Natural killer cell (primary cell): ENCODE measurements around the gene ITPKC. TPM values are rescaled to one million over a fixed set of nuclear protein-coding genes. Genes with fewer than 3 reads are reported as not detected.

Experiments used
- ATAC-seq, 3 donors: fragments of 150-1000 bp in 2 of 3; fragments of 200-7000 bp in 1 of 3; cut with Tn5 transposase; 1 replicate in 1 of 3; 2 replicates in 2 of 3; pipeline ENCODE4 v1.10.0; 2021; ENCODE audit warnings: mild to moderate bottlenecking in 2 of 3, moderate library complexity in 2 of 3
- DNase-seq, 2 donors: peaks; one replicate each; pipeline versions ENCODE4 v3.0.0 to v3.0.0-alpha.2; 2013 to 2021; ENCODE audit warnings: mixed read lengths in 1 of 2
- H3K27ac ChIP-seq: one replicate; pipeline ENCODE4 v1.5.1; 2013; ENCODE audit warnings: mild to moderate bottlenecking, low read length
- H3K27me3 ChIP-seq: one replicate; pipeline ENCODE4 v1.6.1; 2013; ENCODE audit warnings: low read length; ENCODE audit not compliant: control insufficient read depth, insufficient read depth
- H3K36me3 ChIP-seq: one replicate; pipeline ENCODE4 v1.6.1; 2013; ENCODE audit warnings: low read length; ENCODE audit not compliant: control insufficient read depth, insufficient read depth
- H3K4me1 ChIP-seq: one replicate; pipeline ENCODE4 v1.6.1; 2013; ENCODE audit warnings: low read length; ENCODE audit not compliant: control insufficient read depth, insufficient read depth
- H3K4me3 ChIP-seq: one replicate; pipeline ENCODE4 v1.5.1; 2013; ENCODE audit warnings: low read length
- H3K9me3 ChIP-seq: one replicate; pipeline ENCODE4 v1.6.1; 2013; ENCODE audit warnings: low read length; ENCODE audit not compliant: control insufficient read depth, insufficient read depth
- H3K27ac Mint-ChIP-seq, 2 donors: one replicate each; pipeline ENCODE4 v1.8.0; 2022; ENCODE audit warnings: mild to moderate bottlenecking in 2 of 2, mixed read lengths in 2 of 2, moderate library complexity in 1 of 2
- H3K27me3 Mint-ChIP-seq, 2 donors: one replicate each; pipeline ENCODE4 v1.8.0; 2022; ENCODE audit warnings: low read depth in 2 of 2, mixed read lengths in 2 of 2
- H3K36me3 Mint-ChIP-seq: one replicate; pipeline ENCODE4 v1.8.0; 2022; ENCODE audit warnings: mixed read lengths
- H3K4me1 Mint-ChIP-seq, 2 donors: one replicate each; pipeline ENCODE4 v1.8.0; 2022; ENCODE audit warnings: mixed read lengths in 2 of 2
- H3K4me3 Mint-ChIP-seq: one replicate; pipeline ENCODE4 v1.8.0; 2022; ENCODE audit warnings: mild to moderate bottlenecking, moderate library complexity, mixed read lengths
- H3K9me3 Mint-ChIP-seq, 2 donors: one replicate each; pipeline ENCODE4 v1.8.0; 2022; ENCODE audit warnings: mixed read lengths in 2 of 2
- whole genome bisulfite sequencing: methylation state at CpG from one replicate; pipeline ENCODE4 v1.1.7; 2013; ENCODE audit warnings: missing lambda C conversion rate; ENCODE audit not compliant: insufficient coverage; 5-methylcytosine and 5-hydroxymethylcytosine counted together
- intact Hi-C: fragments of 100-400 bp; cut with micrococcal nuclease; formaldehyde crosslinking; loops from one replicate; pipeline ENCODE4 v1.14.2; 2022
- total RNA-seq, 4 donors: library from RNA; stranded (reverse); fragments of 120-200 nt in 1 of 4; gene quantifications; one replicate each; pipeline versions ENCODE4 v1.2.3 to v1.2.4, GENCODE V29; 2013 to 2022
- TF ChIP-seq, protein P1 (sequence below): fragments of 200-600 bp; IDR thresholded peaks from one replicate; pipeline ENCODE4 v1.8.0; 2022; ENCODE audit warnings: antibody characterized with exemption

Gene ITPKC
- total RNA-seq, 3 donors from 2014 or later (not counting 1 experiment from before 2014, with no cell fraction given), result 8.7 to 11.1 (median 11.0) TPM

DNA sequence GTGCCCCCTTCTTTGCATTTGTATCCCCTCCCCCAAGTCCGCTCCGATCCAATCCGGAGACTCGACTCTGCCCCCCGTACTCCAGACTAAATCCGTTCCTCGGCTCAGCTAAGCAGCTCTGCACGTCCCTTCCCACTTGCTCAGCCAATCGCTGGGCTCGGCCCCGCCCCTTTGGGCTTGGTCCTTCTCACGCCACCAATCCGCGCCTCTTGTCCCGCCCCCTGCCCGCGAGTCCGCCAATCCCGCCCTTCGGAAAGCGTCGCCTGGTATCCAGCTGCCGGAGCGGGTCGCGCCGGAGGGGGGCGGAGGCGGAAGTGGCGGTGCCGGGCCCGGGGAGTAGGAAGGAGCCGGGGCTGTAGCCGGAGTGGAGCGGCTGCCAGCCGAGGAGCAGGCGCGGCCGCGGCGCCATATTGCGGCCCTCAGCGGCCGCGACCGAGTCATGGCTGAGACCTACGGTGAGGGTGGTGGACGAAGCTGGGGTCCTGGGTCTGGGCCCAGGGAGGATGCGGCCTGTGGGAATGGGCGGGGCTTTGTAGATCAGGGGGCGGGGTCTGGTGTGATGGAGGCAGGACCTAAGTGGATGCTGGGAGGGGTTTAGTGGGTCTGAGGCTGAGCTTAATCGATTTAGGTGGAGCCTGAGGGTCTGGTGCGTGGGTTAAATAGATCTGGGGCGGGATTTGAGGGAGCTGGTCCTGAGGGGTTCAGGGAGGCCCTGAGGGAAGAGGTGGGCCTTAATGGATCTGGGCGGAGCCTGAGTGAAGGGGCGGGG, 61.2 kb downstream of the ITPKC start, which contains the start of gene RAB4B:
Gene RAB4B, plus strand, starts transcription at position 311 of the 769 bp plus-strand sequence. Its CDS starts 129 bp downstream, at position 440.
- intact Hi-C loops, result loop anchor here (1.0 to 10.0 kb wide), 7 partner anchors 20 to 485 kb away; partner anchors contain the start of genes ACTMAP, BLVRB, COQ8B and SPTBN4
- H3K27me3 Mint-ChIP-seq, result no peaks in the 10 kb centered on the region
- peak within 1 kb of the TSS; percentile 95 to 96 for H3K27ac Mint-ChIP-seq
- peak within 1 kb of the TSS; percentile 97 for H3K4me3 Mint-ChIP-seq
- DNase-seq (peak; percentile 100), ATAC-seq (peak; percentile 80 to 93 (median 82))
- Histone ChIP-seq H3K27me3 (no peaks in the 10 kb centered on the region), H3K4me1 (peaks cover 26% of the 10 kb centered on the region), H3K27ac (peak within 1 kb of the TSS; percentile 99), H3K4me3 (peak within 1 kb of the TSS; percentile 92), H3K36me3 (peaks cover 9% of the 10 kb centered on the region), H3K9me3 (no peaks in the 10 kb centered on the region)
- WGBS, result under 1% methylated on average over 56 of the region's 56 CpGs
- H3K36me3 Mint-ChIP-seq, result no peaks in the 10 kb centered on the region
- H3K9me3 Mint-ChIP-seq, result no peaks in the 10 kb centered on the region
- TF ChIP-seq, protein P1, sequence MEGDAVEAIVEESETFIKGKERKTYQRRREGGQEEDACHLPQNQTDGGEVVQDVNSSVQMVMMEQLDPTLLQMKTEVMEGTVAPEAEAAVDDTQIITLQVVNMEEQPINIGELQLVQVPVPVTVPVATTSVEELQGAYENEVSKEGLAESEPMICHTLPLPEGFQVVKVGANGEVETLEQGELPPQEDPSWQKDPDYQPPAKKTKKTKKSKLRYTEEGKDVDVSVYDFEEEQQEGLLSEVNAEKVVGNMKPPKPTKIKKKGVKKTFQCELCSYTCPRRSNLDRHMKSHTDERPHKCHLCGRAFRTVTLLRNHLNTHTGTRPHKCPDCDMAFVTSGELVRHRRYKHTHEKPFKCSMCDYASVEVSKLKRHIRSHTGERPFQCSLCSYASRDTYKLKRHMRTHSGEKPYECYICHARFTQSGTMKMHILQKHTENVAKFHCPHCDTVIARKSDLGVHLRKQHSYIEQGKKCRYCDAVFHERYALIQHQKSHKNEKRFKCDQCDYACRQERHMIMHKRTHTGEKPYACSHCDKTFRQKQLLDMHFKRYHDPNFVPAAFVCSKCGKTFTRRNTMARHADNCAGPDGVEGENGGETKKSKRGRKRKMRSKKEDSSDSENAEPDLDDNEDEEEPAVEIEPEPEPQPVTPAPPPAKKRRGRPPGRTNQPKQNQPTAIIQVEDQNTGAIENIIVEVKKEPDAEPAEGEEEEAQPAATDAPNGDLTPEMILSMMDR, result no peak
- H3K4me1 Mint-ChIP-seq, result peaks cover 37 to 51% of the 10 kb centered on the region in 2 donors

DNA sequence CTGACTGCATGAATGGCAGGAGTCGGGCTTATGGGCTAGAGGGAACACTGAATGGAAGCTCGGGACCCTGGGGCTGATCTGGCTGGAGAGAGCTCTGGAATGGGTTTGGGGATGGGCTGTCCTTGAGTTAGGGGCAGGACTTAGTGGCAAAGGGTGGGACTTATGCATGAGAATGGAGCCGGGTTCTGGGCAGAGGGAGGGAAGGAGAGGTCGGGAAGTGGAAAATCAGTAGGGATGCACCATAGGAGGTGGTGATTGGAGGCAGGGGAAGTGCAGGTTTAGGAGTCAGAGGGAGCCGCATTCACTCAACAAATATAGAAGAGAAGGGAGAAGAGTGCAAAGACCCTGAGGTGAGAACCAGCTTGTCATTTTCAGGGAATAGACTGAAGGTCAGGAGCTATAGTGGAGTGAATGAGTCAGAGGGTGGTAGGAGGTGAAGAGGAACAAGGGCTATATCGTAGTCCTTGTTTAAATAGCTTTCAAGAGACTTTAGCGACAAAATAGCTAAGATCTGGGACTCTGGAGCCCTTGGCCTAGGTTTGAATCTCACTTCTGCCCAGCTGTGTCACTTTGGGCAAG, 61.9 kb downstream of the ITPKC start:
- H3K27ac ChIP-seq, result peak overlapping the region; percentile 99
- ATAC-seq (no peak), DNase-seq (no peak)
- Mint-ChIP-seq H3K27ac (peak overlapping the region; percentile 95 to 96), H3K36me3 (no peaks in the 10 kb centered on the region), H3K4me3 (peak overlapping the region; percentile 97), H3K27me3 (no peaks in the 10 kb centered on the region), H3K4me1 (peaks cover 37 to 51% of the 10 kb centered on the region in 2 donors), H3K9me3 (no peaks in the 10 kb centered on the region)
- 17% methylated on average over 7 of the region's 7 CpGs for WGBS
- TF ChIP-seq, protein P1, result no peak
- peaks cover 26% of the 10 kb centered on the region for H3K4me1 ChIP-seq
- no peaks in the 10 kb centered on the region for H3K9me3 ChIP-seq
- intact Hi-C loops, result loop anchor here (1.0 to 10.0 kb wide), 5 partner anchors 28 to 314 kb away; partner anchors contain the start of genes ACTMAP, BLVRB, COQ8B and SPTBN4
- H3K36me3 ChIP-seq, result peaks cover 11% of the 10 kb centered on the region
- no peaks in the 10 kb centered on the region for H3K27me3 ChIP-seq
- peak overlapping the region; percentile 92 for H3K4me3 ChIP-seq

DNA sequence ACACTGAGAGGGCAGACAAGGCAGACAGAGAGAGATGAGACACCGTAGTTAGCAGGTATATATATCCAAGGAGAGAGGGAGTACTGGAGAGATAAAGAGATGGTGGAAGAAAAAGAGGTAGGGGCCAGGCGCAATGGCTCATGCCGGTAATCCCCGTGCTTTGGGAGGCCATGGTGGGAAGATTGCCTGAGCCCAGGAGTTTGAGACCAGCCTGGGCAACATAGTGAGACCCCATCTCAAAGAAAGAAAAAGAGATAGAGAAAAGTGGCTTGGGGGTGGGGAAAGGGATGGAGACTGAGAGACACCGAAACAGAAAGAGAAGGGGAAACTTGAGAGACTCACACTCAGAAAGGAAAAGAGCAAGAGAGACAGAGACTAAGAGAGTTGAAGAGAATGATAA, 63.7 kb downstream of the ITPKC start:
- H3K36me3 ChIP-seq, result peaks cover 18% of the 10 kb centered on the region
- DNase-seq, result no peak
- Mint-ChIP-seq H3K27me3 (no peaks in the 10 kb centered on the region), H3K36me3 (no peaks in the 10 kb centered on the region), H3K9me3 (no peaks in the 10 kb centered on the region), H3K27ac (peak overlapping the region in 1 of 2 donors; percentile 65), H3K4me1 (peaks cover 37 to 51% of the 10 kb centered on the region in 2 donors), H3K4me3 (peak overlapping the region; percentile 26)
- H3K4me3 ChIP-seq, result no peak overlapping the region
- TF ChIP-seq, protein P1, result no peak
- no peak for ATAC-seq
- intact Hi-C loops, result no loop called here
- no peaks in the 10 kb centered on the region for H3K27me3 ChIP-seq
- WGBS, result 93% methylated on average over 5 of the region's 5 CpGs
- H3K4me1 ChIP-seq, result peaks cover 26% of the 10 kb centered on the region
- no peak overlapping the region for H3K27ac ChIP-seq
- H3K9me3 ChIP-seq, result no peaks in the 10 kb centered on the region
